Activated T-helper 17 cell treated with anti-CD3 and anti-CD28 coated beads, Interleukin-2, amount 50 U/mL, for 72 hours (primary cell): ENCODE results near the gene NDUFAF2. TPM values are rescaled to one million over a fixed set of nuclear protein-coding genes. Genes with fewer than 3 reads are reported as not detected.

ENCODE experiments used
- ATAC-seq: fragments of 150-1000 bp; cut with Tn5 transposase; replicated peaks from 2 replicates; pipeline ENCODE4 v1.10.0; 2021; ENCODE audit warnings: mild to moderate bottlenecking, moderate library complexity
- H3K27ac Mint-ChIP-seq: one replicate; pipeline ENCODE4 v1.8.0; 2022; ENCODE audit warnings: mixed read lengths
- H3K27me3 Mint-ChIP-seq: one replicate; pipeline ENCODE4 v1.8.0; 2022; ENCODE audit warnings: mixed read lengths
- H3K36me3 Mint-ChIP-seq: one replicate; pipeline ENCODE4 v1.8.0; 2022; ENCODE audit warnings: low read depth, mild to moderate bottlenecking, mixed read lengths
- H3K4me1 Mint-ChIP-seq: one replicate; pipeline ENCODE4 v1.8.0; 2022; ENCODE audit warnings: mixed read lengths
- H3K4me3 Mint-ChIP-seq: one replicate; pipeline ENCODE4 v1.8.0; 2022; ENCODE audit warnings: mild to moderate bottlenecking, mixed read lengths
- H3K9me3 Mint-ChIP-seq: one replicate; pipeline ENCODE4 v1.8.0; 2022; ENCODE audit warnings: mixed read lengths
- total RNA-seq, 2 donors: library from RNA; stranded (reverse); gene quantifications; one replicate each; pipeline ENCODE4 v1.2.3, GENCODE V29; 2022

The NDUFAF2 gene
- total RNA-seq, 2 donors from 2014 or later, result 13.6 to 30.4 TPM

DNA sequence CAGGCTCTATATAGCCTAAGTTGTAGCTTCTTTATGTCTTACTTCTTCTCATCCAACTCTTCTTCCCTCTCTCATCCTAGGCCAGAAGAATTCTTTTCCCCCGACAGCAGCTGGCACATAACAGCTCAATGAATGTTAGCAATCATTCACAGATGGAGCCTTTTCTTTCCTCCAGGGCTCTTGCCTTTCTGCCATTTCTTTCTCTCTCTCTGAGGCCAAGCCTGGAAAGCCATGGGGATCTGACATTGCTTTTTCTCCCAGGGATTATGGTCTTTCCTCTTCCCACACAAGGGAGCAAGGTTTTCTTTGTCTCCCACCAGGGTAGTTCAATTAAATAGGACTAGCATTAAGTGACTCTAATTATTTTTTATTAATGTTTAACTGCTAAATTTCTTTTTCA lies 196.8 kb downstream of the NDUFAF2 start:
- no peaks in the 10 kb centered on the region for H3K4me1 Mint-ChIP-seq
- no peak overlapping the region for H3K4me3 Mint-ChIP-seq
- peak overlapping the region; percentile 17 for H3K27ac Mint-ChIP-seq
- no peaks in the 10 kb centered on the region for H3K36me3 Mint-ChIP-seq
- H3K27me3 Mint-ChIP-seq, result no peaks in the 10 kb centered on the region
- ATAC-seq, result no peak
- H3K9me3 Mint-ChIP-seq, result peaks cover 3% of the 10 kb centered on the region

DNA sequence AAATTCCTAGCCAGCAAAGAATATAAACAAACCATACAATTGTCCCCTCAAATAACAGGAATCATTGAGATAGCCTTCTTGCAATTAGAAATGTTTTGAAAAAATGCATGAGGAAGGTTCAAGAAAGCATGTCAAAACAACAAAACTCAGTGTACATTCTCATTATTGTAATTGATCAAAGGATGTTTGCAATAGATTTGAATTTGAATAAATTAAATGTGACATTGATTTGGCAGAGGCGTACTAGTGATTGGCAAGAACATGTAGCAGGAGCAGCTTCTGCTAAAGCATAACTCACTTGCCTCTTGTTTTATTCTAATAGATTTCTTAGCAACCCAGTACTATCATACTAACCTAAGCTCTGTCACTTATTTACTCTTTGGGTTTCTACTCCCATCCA lies 197.4 kb downstream of the NDUFAF2 start:
- Mint-ChIP-seq H3K4me1 (no peaks in the 10 kb centered on the region), H3K36me3 (no peaks in the 10 kb centered on the region), H3K27ac (no peak overlapping the region), H3K4me3 (no peak overlapping the region), H3K27me3 (no peaks in the 10 kb centered on the region), H3K9me3 (peaks cover 3% of the 10 kb centered on the region)
- no peak for ATAC-seq

GRCh38 chr5:61142811-61143210 lies 197.8 kb downstream of the NDUFAF2 start:
- no peaks in the 10 kb centered on the region for H3K4me1 Mint-ChIP-seq
- no peak for ATAC-seq
- peaks cover 3% of the 10 kb centered on the region for H3K9me3 Mint-ChIP-seq
- H3K27ac Mint-ChIP-seq, result no peak overlapping the region
- no peaks in the 10 kb centered on the region for H3K36me3 Mint-ChIP-seq
- no peak overlapping the region for H3K4me3 Mint-ChIP-seq
- H3K27me3 Mint-ChIP-seq, result no peaks in the 10 kb centered on the region

GRCh38 chr5:61148515-61148914 lies 203.5 kb downstream of the NDUFAF2 start:
- H3K9me3 Mint-ChIP-seq, result peaks cover 5% of the 10 kb centered on the region
- H3K27me3 Mint-ChIP-seq, result no peaks in the 10 kb centered on the region
- ATAC-seq, result no peak
- H3K27ac Mint-ChIP-seq, result no peak overlapping the region
- H3K4me1 Mint-ChIP-seq, result no peaks in the 10 kb centered on the region
- H3K36me3 Mint-ChIP-seq, result peaks cover 4% of the 10 kb centered on the region
- H3K4me3 Mint-ChIP-seq, result no peak overlapping the region

- no peaks in the 10 kb centered on the region for H3K4me1 Mint-ChIP-seq
- ATAC-seq, result no peak
Measured at GRCh38 chr5:61151893-61152292, 206.9 kb downstream of the NDUFAF2 start.

DNA sequence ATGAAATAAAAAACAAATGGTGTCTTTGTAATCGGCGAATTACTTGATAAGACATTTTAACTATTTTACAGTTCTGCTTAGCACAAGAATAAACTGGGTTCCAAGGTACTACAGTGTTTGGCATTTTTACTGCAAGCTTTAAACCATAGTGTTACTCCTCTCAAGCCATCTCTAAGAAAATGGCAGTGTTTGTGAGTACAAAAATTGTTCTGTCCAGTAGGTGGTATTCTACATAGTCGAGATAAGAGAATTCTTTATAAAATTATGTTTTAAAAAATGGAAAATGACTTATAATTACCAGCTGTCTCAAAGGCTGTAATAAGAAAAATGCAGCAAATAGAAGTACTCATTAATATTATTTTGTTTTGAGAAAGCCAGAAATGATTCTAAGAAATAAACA lies 214.1 kb downstream of the NDUFAF2 start:
- ATAC-seq, result no peak
- no peak overlapping the region for H3K27ac Mint-ChIP-seq
- no peak overlapping the region for H3K4me3 Mint-ChIP-seq
- peaks cover 87% of the 10 kb centered on the region for H3K36me3 Mint-ChIP-seq
- peaks cover 15% of the 10 kb centered on the region for H3K4me1 Mint-ChIP-seq
- H3K27me3 Mint-ChIP-seq, result no peaks in the 10 kb centered on the region
- H3K9me3 Mint-ChIP-seq, result peaks cover 4% of the 10 kb centered on the region

More at GRCh38 chr5:61151893-61152292, 206.9 kb downstream of the NDUFAF2 start:
- Mint-ChIP-seq H3K9me3 (peaks cover 3% of the 10 kb centered on the region), H3K27ac (no peak overlapping the region), H3K4me3 (no peak overlapping the region), H3K36me3 (peaks cover 29% of the 10 kb centered on the region), H3K27me3 (no peaks in the 10 kb centered on the region)

DNA sequence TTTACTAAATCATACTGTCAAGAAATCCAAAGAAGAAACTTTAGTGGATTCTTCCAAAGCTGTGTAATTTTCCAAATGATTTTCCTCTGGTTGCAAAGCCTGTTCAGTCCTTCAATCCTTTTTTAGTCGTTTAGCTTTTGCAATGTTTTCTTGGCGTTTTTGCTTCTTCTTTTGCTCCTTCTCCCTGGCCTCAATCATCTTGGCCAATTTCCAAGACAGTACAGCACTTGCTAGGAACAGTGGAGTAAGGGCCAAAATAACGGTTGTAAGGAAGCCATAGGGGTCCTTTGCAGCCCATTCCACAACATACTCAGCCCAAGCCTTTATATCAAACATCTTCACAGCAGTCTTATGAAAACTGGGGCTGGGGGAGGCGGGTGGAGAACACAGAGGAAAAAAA lies 214.8 kb downstream of the NDUFAF2 start:
- Mint-ChIP-seq H3K4me1 (peaks cover 15% of the 10 kb centered on the region), H3K27me3 (no peaks in the 10 kb centered on the region), H3K4me3 (peak overlapping the region; percentile 99), H3K27ac (no peak overlapping the region), H3K9me3 (peaks cover 4% of the 10 kb centered on the region), H3K36me3 (peaks cover 80% of the 10 kb centered on the region)
- ATAC-seq, result no peak

- no peak for ATAC-seq
- no peaks in the 10 kb centered on the region for H3K27me3 Mint-ChIP-seq
- peaks cover 4% of the 10 kb centered on the region for H3K9me3 Mint-ChIP-seq
- H3K36me3 Mint-ChIP-seq, result peaks cover 73% of the 10 kb centered on the region
- peak overlapping the region; percentile 66 for H3K27ac Mint-ChIP-seq
- peak overlapping the region; percentile 99 for H3K4me3 Mint-ChIP-seq
- H3K4me1 Mint-ChIP-seq, result peaks cover 15% of the 10 kb centered on the region
Measured at GRCh38 chr5:61160497-61160896, 215.5 kb downstream of the NDUFAF2 start.

- peak within 1 kb of the TSS; percentile 99 for H3K27ac Mint-ChIP-seq
- H3K36me3 Mint-ChIP-seq, result peaks cover 61% of the 10 kb centered on the region
- peaks cover 15% of the 10 kb centered on the region for H3K4me1 Mint-ChIP-seq
- H3K9me3 Mint-ChIP-seq, result peaks cover 4% of the 10 kb centered on the region
- H3K27me3 Mint-ChIP-seq, result no peaks in the 10 kb centered on the region
- H3K4me3 Mint-ChIP-seq, result peak within 1 kb of the TSS; percentile 99
- ATAC-seq, result peak; percentile 96
Measured at GRCh38 chr5:61162010-61162831, 217.2 kb downstream of the NDUFAF2 start, which contains the start of gene SMIM15. SMIM15 (minus strand) TSS chr5:61162468; CDS start chr5:61160171, 2,297 bp downstream.

DNA sequence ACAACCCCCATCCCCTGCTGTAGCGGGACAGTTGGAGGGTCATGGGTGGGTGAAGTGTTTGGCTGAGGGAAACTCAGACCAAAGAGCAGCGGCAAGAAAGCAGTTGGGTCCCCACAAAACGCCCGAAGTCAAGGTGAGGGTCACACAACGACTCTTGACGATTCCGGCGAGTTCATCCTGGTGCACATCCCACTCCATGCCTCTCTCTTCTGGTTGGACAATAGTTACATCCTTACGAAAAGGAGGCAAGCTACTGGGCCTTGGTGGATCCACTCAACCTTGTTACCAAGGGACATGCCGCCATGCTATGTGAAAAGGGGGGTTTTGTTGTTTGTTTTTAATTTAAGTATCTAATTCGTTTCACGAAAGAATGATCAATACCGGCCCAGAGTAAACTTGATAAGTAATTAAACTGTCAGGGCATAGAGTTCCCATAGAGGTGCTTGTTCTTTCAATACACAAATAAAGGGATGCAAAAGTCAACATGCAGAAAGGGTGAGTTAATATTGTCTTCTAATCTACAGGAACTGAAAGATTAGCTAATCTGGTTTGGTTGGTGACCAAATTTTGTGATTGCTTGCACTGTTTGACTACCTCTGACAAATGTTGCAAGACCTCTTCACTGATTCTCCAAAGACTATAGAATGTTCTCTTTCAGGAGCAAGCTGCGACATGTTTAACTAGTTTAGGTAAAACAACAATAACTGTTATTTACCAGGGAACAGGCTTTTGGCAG lies 218.0 kb downstream of the NDUFAF2 start:
- peaks cover 4% of the 10 kb centered on the region for H3K9me3 Mint-ChIP-seq
- peaks cover 15% of the 10 kb centered on the region for H3K4me1 Mint-ChIP-seq
- H3K27me3 Mint-ChIP-seq, result no peaks in the 10 kb centered on the region
- H3K4me3 Mint-ChIP-seq, result peak overlapping the region; percentile 99
- peaks cover 53% of the 10 kb centered on the region for H3K36me3 Mint-ChIP-seq
- peak overlapping the region; percentile 99 for H3K27ac Mint-ChIP-seq
- no peak for ATAC-seq

GRCh38 chr5:61163905-61164304 lies 218.9 kb downstream of the NDUFAF2 start:
- ATAC-seq, result no peak
- Mint-ChIP-seq H3K27me3 (no peaks in the 10 kb centered on the region), H3K4me3 (peak overlapping the region; percentile 99), H3K27ac (no peak overlapping the region), H3K9me3 (peaks cover 4% of the 10 kb centered on the region), H3K36me3 (peaks cover 44% of the 10 kb centered on the region), H3K4me1 (peaks cover 15% of the 10 kb centered on the region)

- no peak overlapping the region for H3K27ac Mint-ChIP-seq
- ATAC-seq, result no peak
- peaks cover 4% of the 10 kb centered on the region for H3K9me3 Mint-ChIP-seq
- peaks cover 9% of the 10 kb centered on the region for H3K36me3 Mint-ChIP-seq
- H3K4me1 Mint-ChIP-seq, result peaks cover 8% of the 10 kb centered on the region
- no peaks in the 10 kb centered on the region for H3K27me3 Mint-ChIP-seq
- no peak overlapping the region for H3K4me3 Mint-ChIP-seq
Measured at GRCh38 chr5:61167382-61167781, 222.4 kb downstream of the NDUFAF2 start.

- no peaks in the 10 kb centered on the region for H3K36me3 Mint-ChIP-seq
- H3K4me1 Mint-ChIP-seq, result no peaks in the 10 kb centered on the region
- H3K9me3 Mint-ChIP-seq, result no peaks in the 10 kb centered on the region
- H3K27ac Mint-ChIP-seq, result no peak overlapping the region
- no peak overlapping the region for H3K4me3 Mint-ChIP-seq
- ATAC-seq, result no peak
- H3K27me3 Mint-ChIP-seq, result no peaks in the 10 kb centered on the region
Measured at GRCh38 chr5:61168951-61169350, 223.9 kb downstream of the NDUFAF2 start.

- Mint-ChIP-seq H3K4me1 (no peaks in the 10 kb centered on the region), H3K27me3 (no peaks in the 10 kb centered on the region), H3K9me3 (no peaks in the 10 kb centered on the region), H3K36me3 (no peaks in the 10 kb centered on the region), H3K27ac (no peak overlapping the region), H3K4me3 (no peak overlapping the region)
- no peak for ATAC-seq
Measured at GRCh38 chr5:61171479-61171878, 226.5 kb downstream of the NDUFAF2 start.

- ATAC-seq, result no peak
- Mint-ChIP-seq H3K4me1 (no peaks in the 10 kb centered on the region), H3K27me3 (peaks cover 6% of the 10 kb centered on the region), H3K4me3 (no peak overlapping the region), H3K27ac (no peak overlapping the region), H3K9me3 (no peaks in the 10 kb centered on the region), H3K36me3 (no peaks in the 10 kb centered on the region)
Measured at GRCh38 chr5:61176631-61177030, 231.6 kb downstream of the NDUFAF2 start.
